ENCODE measurements around the gene CNN2.
A peak's percentile ranks its signal among the peaks of the same experiment; 100 is the strongest.

The CNN2 gene

DNA sequence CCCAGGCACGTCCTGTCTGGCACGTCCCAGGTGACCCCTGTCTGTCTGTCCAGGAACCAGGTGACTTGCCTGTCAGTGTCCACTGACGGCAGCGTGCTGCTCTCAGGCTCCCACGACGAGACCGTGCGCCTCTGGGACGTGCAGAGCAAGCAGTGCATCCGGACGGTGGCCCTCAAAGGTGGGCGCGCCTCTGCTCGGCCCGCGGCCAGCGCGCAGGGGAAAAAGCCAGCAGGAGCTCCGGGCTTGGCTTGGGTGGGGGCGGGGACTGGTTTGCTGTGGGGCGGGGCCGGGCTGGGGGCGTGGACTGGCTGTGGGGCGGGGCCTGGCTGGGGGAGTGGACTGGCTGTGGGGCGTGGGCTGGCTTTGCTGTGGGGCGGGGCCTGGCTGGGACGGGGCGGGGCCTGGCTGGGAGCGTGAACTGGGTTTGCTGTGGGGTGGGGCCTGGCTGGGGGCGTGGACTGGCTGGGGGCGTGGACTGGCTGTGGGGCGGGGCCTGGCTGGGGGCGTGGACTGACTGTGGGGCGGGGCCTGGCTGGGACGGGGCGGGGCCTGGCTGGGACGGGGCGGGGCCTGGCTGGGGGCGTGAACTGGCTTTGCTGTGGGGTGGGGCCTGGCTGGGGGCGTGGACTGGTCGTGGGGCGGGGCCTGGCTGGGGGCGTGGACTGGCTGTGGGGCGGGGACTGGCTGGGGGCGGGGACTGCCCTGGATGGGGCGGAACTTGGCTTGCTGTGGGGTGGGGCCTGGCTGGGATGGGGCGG is 35.1 kb upstream of the CNN2 start:
- no peak overlapping the region for H2AFZ ChIP-seq (ENCODE audit: low read depth, low read length)
- H3K9me3 ChIP-seq (ENCODE audit: low read length): peaks cover 5% of the 10 kb centered on the region
- H3K4me3 ChIP-seq (ENCODE audit: low read length): no peak overlapping the region
- H3K4me1 ChIP-seq (ENCODE audit: insufficient read depth, low read length): no peaks in the 10 kb centered on the region
- H3K36me3 ChIP-seq (ENCODE audit: insufficient read depth, low read length): peaks cover 62% of the 10 kb centered on the region
- H3K27me3 ChIP-seq (ENCODE audit: insufficient read depth, low read length): no peaks in the 10 kb centered on the region

DNA sequence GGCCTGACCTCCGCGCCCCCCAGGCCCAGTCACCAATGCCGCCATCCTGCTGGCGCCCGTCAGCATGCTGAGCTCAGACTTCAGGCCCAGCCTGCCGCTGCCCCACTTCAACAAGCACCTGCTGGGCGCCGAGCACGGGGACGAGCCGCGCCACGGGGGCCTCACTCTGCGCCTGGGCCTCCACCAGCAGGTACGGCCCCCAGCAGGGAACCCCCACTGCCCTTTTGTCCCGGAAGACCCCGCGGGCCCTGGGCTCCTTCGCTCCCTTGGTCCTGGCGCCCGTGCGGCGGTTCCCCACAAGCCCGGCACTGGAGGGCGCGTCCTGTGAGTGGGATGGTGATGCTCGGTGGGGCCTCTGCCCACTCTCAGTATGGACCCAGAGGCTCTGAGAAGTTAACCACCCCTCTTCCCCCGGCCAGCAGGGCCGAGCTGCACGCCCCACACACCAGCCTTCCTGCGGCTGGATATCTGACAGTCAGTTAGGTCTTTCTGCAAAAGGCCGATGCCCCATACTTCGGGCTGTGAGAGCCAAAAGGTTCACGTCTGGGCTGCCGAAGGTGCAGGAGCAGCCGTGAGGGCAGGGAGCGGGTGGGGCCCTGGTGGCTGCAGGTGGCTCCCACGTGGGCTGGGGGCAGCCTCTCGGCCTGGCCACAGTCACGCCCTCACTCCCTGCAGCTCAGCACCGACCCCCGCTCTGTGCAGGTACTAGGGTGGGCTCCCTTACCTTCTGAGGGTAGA is 34.3 kb upstream of the CNN2 start:
- H3K4me3 ChIP-seq (ENCODE audit: low read length): no peak overlapping the region
- no peaks in the 10 kb centered on the region for H3K4me1 ChIP-seq (ENCODE audit: insufficient read depth, low read length)
- H2AFZ ChIP-seq (ENCODE audit: low read depth, low read length): no peak overlapping the region
- H3K36me3 ChIP-seq (ENCODE audit: insufficient read depth, low read length): peaks cover 57% of the 10 kb centered on the region
- H3K27me3 ChIP-seq (ENCODE audit: insufficient read depth, low read length): no peaks in the 10 kb centered on the region
- peaks cover 5% of the 10 kb centered on the region for H3K9me3 ChIP-seq (ENCODE audit: low read length)

DNA sequence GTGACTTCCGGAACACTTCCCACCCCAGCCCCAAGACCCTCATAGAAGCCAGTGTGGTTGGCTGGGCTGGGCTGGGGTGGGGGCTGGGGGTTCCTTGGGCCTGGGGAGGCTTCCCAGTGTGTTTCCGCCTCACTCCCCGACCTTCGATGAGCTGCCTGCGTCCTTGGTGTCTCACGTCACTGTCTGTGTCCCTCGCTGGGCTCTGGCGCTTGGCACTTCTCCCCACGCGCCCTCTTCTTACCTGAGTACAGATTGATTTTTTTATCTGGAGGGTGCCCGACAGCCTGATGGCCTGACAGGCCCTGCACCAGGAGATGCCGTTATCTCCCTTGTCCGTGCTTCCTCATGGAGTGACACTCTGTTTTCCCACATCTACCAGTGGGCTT is 33.7 kb upstream of the CNN2 start:
- H3K9me3 ChIP-seq (ENCODE audit: low read length): peaks cover 5% of the 10 kb centered on the region
- no peaks in the 10 kb centered on the region for H3K4me1 ChIP-seq (ENCODE audit: insufficient read depth, low read length)
- H3K4me3 ChIP-seq (ENCODE audit: low read length): no peak overlapping the region
- H2AFZ ChIP-seq (ENCODE audit: low read depth, low read length): no peak overlapping the region
- H3K27me3 ChIP-seq (ENCODE audit: insufficient read depth, low read length): no peaks in the 10 kb centered on the region
- peaks cover 53% of the 10 kb centered on the region for H3K36me3 ChIP-seq (ENCODE audit: insufficient read depth, low read length)

DNA sequence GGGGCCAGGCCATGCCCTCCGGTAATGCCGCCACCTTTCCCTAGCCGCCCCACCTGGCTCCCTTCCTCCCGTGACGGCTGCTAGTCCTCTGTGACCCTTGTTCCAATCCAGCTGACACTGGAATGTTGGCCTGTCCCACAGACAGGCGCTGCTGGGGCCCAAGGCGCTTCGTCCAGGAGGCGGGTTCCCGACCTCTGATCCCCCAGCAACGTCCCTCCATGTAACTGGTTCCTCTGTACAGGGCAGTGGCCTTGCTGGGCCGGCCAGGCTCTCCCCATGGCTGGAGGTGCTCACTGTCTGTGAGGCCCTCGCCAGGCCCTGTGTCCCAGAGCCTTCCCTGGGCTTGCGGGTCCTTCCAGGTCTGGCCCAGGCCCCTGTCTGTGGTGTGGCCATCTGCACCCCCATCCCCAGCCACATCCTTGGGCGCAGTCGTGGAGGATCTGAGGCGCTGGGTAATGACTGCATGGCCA is 33.0 kb upstream of the CNN2 start:
- peaks cover 5% of the 10 kb centered on the region for H3K9me3 ChIP-seq (ENCODE audit: low read length)
- peaks cover 47% of the 10 kb centered on the region for H3K36me3 ChIP-seq (ENCODE audit: insufficient read depth, low read length)
- H3K27me3 ChIP-seq (ENCODE audit: insufficient read depth, low read length): peaks cover under 1% of the 10 kb centered on the region
- no peak overlapping the region for H3K4me3 ChIP-seq (ENCODE audit: low read length)
- H2AFZ ChIP-seq (ENCODE audit: low read depth, low read length): no peak overlapping the region
- no peaks in the 10 kb centered on the region for H3K4me1 ChIP-seq (ENCODE audit: insufficient read depth, low read length)

DNA sequence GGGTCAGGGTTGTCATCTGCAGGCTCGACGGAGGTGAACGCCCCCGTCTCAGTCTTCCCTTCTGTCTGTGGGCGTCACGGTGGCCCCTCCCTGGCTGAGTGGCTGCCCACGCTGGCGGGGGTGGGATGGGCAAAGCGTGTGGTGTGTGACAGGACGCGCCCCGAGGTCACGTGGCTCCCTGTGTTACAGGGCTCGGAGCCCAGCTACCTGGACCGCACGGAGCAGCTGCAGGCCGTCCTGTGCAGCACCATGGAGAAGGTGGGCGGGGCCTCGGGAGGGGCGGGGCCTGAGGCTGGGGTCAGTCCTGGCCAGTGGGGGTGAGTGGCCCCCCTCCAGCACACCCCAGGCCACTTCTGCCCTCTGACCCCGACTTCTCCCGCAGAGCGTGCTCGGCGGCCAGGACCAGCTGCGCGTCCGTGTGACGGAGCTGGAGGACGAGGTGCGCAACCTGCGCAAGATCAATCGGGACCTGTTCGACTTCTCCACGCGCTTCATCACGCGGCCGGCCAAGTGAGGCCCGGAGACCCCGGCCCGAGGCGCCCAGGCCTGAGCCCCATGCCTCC is 32.5 kb upstream of the CNN2 start:
- H3K4me3 ChIP-seq (ENCODE audit: low read length): no peak overlapping the region
- no peak overlapping the region for H2AFZ ChIP-seq (ENCODE audit: low read depth, low read length)
- peaks cover 6% of the 10 kb centered on the region for H3K27me3 ChIP-seq (ENCODE audit: insufficient read depth, low read length)
- H3K4me1 ChIP-seq (ENCODE audit: insufficient read depth, low read length): no peaks in the 10 kb centered on the region
- H3K36me3 ChIP-seq (ENCODE audit: insufficient read depth, low read length): peaks cover 44% of the 10 kb centered on the region
- H3K9me3 ChIP-seq (ENCODE audit: low read length): peaks cover 5% of the 10 kb centered on the region

DNA sequence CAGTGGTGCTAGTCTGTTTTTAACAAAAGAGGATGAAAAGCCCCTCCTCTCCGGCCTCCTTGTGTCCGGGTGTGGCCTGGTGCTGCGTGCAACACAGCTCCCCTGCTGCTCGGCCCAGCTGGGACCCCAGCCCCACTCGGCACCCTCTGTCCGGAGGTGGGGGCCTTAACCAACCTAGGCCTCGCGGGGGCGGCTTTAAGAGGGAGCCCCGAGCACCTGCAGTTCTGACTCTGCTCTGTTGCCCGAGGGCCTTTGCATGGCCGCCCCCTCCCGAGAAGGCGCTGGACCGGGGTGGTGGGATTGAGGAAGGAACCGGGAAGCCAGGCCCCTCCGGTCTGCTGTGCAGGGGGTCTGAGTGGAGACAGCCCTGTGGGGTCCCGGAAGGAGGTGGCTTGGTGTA is 31.9 kb upstream of the CNN2 start:
- Histone ChIP-seq H2AFZ (ENCODE audit: low read depth, low read length) (no peak overlapping the region), H3K36me3 (ENCODE audit: insufficient read depth, low read length) (peaks cover 42% of the 10 kb centered on the region), H3K27me3 (ENCODE audit: insufficient read depth, low read length) (peaks cover 10% of the 10 kb centered on the region), H3K9me3 (ENCODE audit: low read length) (peaks cover 5% of the 10 kb centered on the region), H3K4me3 (ENCODE audit: low read length) (no peak overlapping the region), H3K4me1 (ENCODE audit: insufficient read depth, low read length) (no peaks in the 10 kb centered on the region)

DNA sequence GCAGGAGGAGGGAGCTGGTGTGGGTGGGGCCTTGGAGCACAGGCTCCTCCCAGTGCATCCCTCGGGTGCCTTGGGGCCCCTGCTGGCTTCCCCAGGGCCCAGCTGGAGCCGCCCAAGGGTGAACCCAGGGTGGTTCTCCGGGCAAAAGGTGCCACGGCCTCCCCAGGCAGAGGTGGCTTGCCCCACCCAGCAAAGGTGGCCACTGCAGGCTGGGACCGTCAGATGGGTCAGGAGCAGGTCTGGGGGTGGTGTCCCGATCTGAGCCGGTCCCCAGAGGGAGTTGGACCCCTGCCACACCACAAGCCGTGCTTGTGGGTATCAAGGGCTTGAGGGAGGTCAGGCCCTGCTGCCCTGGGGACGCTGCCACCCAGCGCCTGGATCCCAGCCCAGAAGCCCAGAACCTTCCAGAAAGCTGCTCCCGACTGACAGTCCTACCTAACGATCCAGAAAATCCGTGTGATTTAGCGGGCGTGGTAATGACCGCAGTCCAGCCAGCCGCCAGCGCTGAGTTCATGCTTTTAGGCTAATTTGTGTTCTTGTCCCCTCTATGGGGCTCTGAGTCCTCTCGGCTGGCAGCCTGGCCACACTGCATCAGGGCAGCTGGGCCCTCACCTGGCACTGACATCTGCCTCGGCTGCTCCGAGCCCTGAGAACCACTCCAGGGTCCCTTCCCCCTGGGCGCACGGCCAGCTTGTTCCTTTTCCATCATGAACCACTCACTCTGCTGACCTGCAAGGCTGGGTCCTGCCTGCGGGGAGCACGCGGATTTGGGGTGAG is 31.2 kb upstream of the CNN2 start:
- peaks cover 10% of the 10 kb centered on the region for H3K27me3 ChIP-seq (ENCODE audit: insufficient read depth, low read length)
- H3K4me3 ChIP-seq (ENCODE audit: low read length): no peak overlapping the region
- H3K9me3 ChIP-seq (ENCODE audit: low read length): peaks cover 5% of the 10 kb centered on the region
- no peaks in the 10 kb centered on the region for H3K4me1 ChIP-seq (ENCODE audit: insufficient read depth, low read length)
- peaks cover 35% of the 10 kb centered on the region for H3K36me3 ChIP-seq (ENCODE audit: insufficient read depth, low read length)
- H2AFZ ChIP-seq (ENCODE audit: low read depth, low read length): no peak overlapping the region

DNA sequence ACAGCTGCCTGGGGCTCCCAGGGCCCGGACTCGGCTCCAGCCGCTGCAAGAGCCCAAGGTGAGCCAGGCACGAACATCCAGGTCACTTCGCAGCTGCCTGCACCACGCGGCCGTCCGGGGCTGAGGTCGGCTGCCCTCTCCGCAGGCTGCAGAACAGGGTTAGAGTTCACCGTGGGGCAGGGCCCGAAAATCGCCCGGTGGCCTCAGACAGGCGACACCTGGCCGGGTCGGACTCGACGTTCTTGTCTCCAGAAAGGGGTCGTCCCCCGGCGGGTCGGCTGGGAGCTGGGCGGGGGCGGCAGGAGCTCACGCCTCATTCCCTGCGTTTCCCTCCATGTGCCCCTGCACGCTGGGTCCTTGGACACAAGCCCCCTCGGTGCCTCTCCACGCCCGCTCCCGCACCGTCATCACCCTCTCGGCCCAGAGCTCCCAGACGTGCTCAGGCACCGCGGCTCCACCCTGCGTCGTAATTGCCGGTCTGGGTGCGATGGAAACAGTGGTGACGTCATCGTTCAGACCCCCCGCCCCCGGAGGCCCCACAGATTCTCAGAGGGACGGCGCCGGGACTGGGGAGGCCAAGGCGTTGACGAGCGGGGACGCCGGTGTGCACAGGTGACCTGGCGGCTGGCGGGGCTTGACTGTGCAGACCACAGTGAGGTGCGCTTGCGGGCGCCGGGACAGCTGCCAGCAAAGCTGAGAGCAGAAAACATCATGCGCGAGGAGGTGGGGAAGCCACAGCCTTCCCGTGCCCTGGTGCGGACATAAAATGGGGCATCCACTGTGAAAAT is 30.2 kb upstream of the CNN2 start:
- Histone ChIP-seq H3K9me3 (ENCODE audit: low read length) (no peaks in the 10 kb centered on the region), H3K4me1 (ENCODE audit: insufficient read depth, low read length) (peaks cover 6% of the 10 kb centered on the region), H3K36me3 (ENCODE audit: insufficient read depth, low read length) (peaks cover 26% of the 10 kb centered on the region), H2AFZ (ENCODE audit: low read depth, low read length) (no peak overlapping the region), H3K27me3 (ENCODE audit: insufficient read depth, low read length) (peaks cover 16% of the 10 kb centered on the region), H3K4me3 (ENCODE audit: low read length) (no peak overlapping the region)

DNA sequence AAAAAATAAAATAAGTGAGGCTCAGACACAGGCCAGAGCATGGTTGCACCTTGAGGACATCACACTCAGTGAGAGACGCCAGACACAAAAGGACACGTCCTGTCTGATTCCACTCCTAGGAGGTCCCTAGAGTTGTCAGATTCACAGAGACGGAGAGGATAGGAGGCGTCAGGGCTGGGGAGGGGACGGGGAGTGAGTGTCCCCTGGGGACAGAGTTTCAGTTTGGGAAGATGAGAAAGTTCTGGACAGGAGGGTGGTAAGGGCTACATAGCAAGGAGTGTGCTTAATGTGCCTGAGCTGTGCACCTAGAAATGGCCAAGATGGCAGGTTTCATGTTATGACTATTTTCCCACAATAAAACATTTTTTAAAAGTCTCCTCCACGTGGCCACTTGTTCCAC is 28.3 kb upstream of the CNN2 start:
- Histone ChIP-seq H3K4me1 (ENCODE audit: insufficient read depth, low read length) (peaks cover 9% of the 10 kb centered on the region), H3K36me3 (ENCODE audit: insufficient read depth, low read length) (peaks cover 15% of the 10 kb centered on the region), H3K4me3 (ENCODE audit: low read length) (no peak overlapping the region), H3K27me3 (ENCODE audit: insufficient read depth, low read length) (peaks cover 20% of the 10 kb centered on the region), H2AFZ (ENCODE audit: low read depth, low read length) (no peak overlapping the region), H3K9me3 (ENCODE audit: low read length) (no peaks in the 10 kb centered on the region)

DNA sequence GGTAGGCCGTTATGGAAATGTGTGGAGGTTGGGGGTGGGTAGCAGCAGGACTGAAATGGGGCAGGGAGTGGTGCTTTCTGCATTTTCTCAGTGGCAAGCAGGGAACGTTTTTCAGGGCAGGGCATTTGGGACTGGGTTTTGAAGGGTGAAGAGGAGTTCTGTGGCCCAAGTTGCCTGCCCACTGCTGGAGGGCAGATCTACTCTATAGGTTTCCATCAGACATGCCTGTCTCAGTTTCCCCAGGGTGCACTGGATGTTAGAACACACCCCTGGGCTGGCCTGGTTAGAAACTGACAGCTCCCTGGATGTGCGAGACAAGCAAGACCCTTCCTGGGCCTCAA is 27.1 kb upstream of the CNN2 start:
- H2AFZ ChIP-seq (ENCODE audit: low read depth, low read length): no peak overlapping the region
- peaks cover 9% of the 10 kb centered on the region for H3K4me1 ChIP-seq (ENCODE audit: insufficient read depth, low read length)
- peaks cover 8% of the 10 kb centered on the region for H3K36me3 ChIP-seq (ENCODE audit: insufficient read depth, low read length)
- peaks cover 20% of the 10 kb centered on the region for H3K27me3 ChIP-seq (ENCODE audit: insufficient read depth, low read length)
- H3K4me3 ChIP-seq (ENCODE audit: low read length): no peak overlapping the region
- H3K9me3 ChIP-seq (ENCODE audit: low read length): no peaks in the 10 kb centered on the region

DNA sequence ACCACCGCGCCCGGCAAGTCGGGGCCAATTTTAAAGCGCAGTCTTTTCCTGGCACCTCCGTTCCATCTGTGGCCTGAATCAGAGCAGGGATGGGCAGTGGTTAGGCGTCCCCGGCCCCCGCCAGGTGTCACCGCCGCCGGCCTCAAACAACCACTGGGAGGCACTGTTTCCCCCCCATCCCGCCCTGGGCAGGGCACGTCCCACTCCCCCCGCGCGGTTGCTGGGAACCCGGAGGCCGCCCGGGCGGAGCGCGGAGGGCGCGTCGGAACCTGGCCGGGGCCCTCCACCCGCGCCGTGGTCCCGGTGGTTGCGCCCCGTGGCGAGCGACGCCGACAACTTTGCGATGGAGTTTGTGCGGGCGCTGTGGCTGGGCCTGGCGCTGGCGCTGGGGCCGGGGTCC is 26.3 kb upstream of the CNN2 start, which contains the start of gene GRIN3B:
TSS of gene GRIN3B (plus strand) at position 325 of the 400 bp plus-strand sequence. CDS start at position 344, 19 bp downstream.
- H3K36me3 ChIP-seq (ENCODE audit: insufficient read depth, low read length): peaks cover 4% of the 10 kb centered on the region
- H2AFZ ChIP-seq (ENCODE audit: low read depth, low read length): no peak within 1 kb of the TSS
- H3K9me3 ChIP-seq (ENCODE audit: low read length): no peaks in the 10 kb centered on the region
- peak within 1 kb of the TSS; percentile 39 for H3K4me3 ChIP-seq (ENCODE audit: low read length)
- peaks cover 9% of the 10 kb centered on the region for H3K4me1 ChIP-seq (ENCODE audit: insufficient read depth, low read length)
- peaks cover 20% of the 10 kb centered on the region for H3K27me3 ChIP-seq (ENCODE audit: insufficient read depth, low read length)

Measured in neuron (in vitro differentiated cells).